GM12878 (cell line): Measurements from ENCODE around the gene NAA20. TPM values are rescaled to one million over a fixed set of nuclear protein-coding genes. Genes with fewer than 3 reads are reported as not detected.

ENCODE experiments used
- ATAC-seq: fragments of 200-7000 bp; cut with Tn5 transposase; 3 replicates; pipeline ENCODE4 v1.9.1; 2020; ENCODE audit warnings: mild to moderate bottlenecking, moderate library complexity
- BruUV-seq: library from RNA; stranded (reverse); fragments of 400-500 nt; replicated peaks from 2 replicates; lab custom pipeline; 2021; lab: Mats Ljungman, UMichigan
- CTCF ChIA-PET: fragments of 300-600 bp; sonication (Branson Sonifier 250); formaldehyde crosslinking; extraction: SDS; loops from one replicate; lab custom pipeline; 2021; ENCODE audit warnings: inconsistent platforms; lab: Yijun Ruan, JAX
- POLR2A ChIA-PET: fragments of 350-600 bp; formaldehyde crosslinking; extraction: SDS; loops from one replicate; lab custom pipeline; 2021; ENCODE audit warnings: inconsistent platforms; lab: Charles Lee
- RAD21 ChIA-PET: fragments of 300-600 bp; sonication (Branson Sonifier 250); formaldehyde crosslinking; loops from one replicate; lab custom pipeline; 2023; ENCODE audit warnings: antibody characterized with exemption; ENCODE audit not compliant: unreplicated experiment; lab: Charles Lee
- SMC1A ChIA-PET: fragments of 300-600 bp; sonication (Branson Sonifier 250); formaldehyde crosslinking; loops from one replicate; lab custom pipeline; 2023; ENCODE audit not compliant: unreplicated experiment, uncharacterized antibody; lab: Charles Lee
- DNase-seq: peaks from one replicate; pipeline ENCODE4 v3.0.0-alpha.2; 2011; ENCODE audit warnings: low read depth, low spot score
- FAIRE-seq: peaks from 3 replicates; lab custom pipeline; 2011; peaks lifted over from hg19 to GRCh38; lab: Jason Lieb, UNC
- H2AFZ ChIP-seq: 2 replicates; pipeline ENCODE4 v1.6.0; 2011; ENCODE audit warnings: low read depth, low read length, control low read depth; ENCODE audit not compliant: control insufficient read depth
- H3K27ac ChIP-seq: 2 replicates; pipeline ENCODE4 v1.5.1; 2011; ENCODE audit warnings: control low read depth; ENCODE audit not compliant: control insufficient read depth, insufficient read depth
- H3K27me3 ChIP-seq, 2 experiments: replicated peaks in 1 of 2; 2 replicates each; pipeline versions ENCODE4 v1.6.0 to v1.6.1; 2011; ENCODE audit warnings: low read length in 1 of 2; ENCODE audit not compliant: control insufficient read depth in 2 of 2, insufficient read depth in 2 of 2
- H3K36me3 ChIP-seq, 2 experiments: 2 replicates each; pipeline ENCODE4 v1.5.1; 2011; ENCODE audit warnings: low read length in 1 of 2; ENCODE audit not compliant: control insufficient read depth in 2 of 2, insufficient read depth in 2 of 2
- H3K4me1 ChIP-seq: 2 replicates; pipeline ENCODE4 v1.6.1; 2011; ENCODE audit warnings: mild to moderate bottlenecking, low read length, moderate library complexity, mixed read lengths; ENCODE audit not compliant: control insufficient read depth, insufficient read depth
- H3K4me2 ChIP-seq: 2 replicates; pipeline ENCODE4 v1.6.0; 2011; ENCODE audit warnings: control low read depth; ENCODE audit not compliant: control insufficient read depth, insufficient read depth
- H3K4me3 ChIP-seq: fragments of 200-600 bp; sonication (generic); 2 replicates; pipeline ENCODE4 v1.5.1; 2016
- H3K79me2 ChIP-seq: 2 replicates; pipeline ENCODE4 v1.6.0; 2011; ENCODE audit warnings: low read length; ENCODE audit not compliant: control insufficient read depth, insufficient read depth
- H3K9ac ChIP-seq: 2 replicates; pipeline ENCODE4 v1.8.0; 2011; ENCODE audit warnings: low read length, control low read depth, mixed read lengths; ENCODE audit not compliant: control insufficient read depth, insufficient read depth
- H3K9me3 ChIP-seq: replicated peaks from 3 replicates; pipeline ENCODE4 v1.5.1; 2011; ENCODE audit warnings: mild to moderate bottlenecking, low read length; ENCODE audit not compliant: control insufficient read depth, insufficient read depth
- H4K20me1 ChIP-seq: 2 replicates; pipeline ENCODE4 v1.6.0; 2011; ENCODE audit not compliant: control insufficient read depth, insufficient read depth
- BHLHE40 ChIP-seq, 2 experiments: fragments of 450-650 bp in 1 of 2; IDR thresholded peaks; 2 replicates each; pipeline ENCODE4 v1.6.1; 2011 to 2017; ENCODE audit warnings: low read depth in 2 of 2, borderline replicate concordance in 1 of 2, improper control_type of control experiment in 1 of 2, low read length in 1 of 2, mild to moderate bottlenecking in 1 of 2
- IRF5 ChIP-seq: fragments of 450-650 bp; IDR thresholded peaks from 2 replicates; pipeline ENCODE4 v1.6.1; 2017; ENCODE audit warnings: borderline replicate concordance
- MTA2 ChIP-seq: fragments of 450-650 bp; IDR thresholded peaks from 2 replicates; pipeline ENCODE4 v1.6.1; 2016; ENCODE audit warnings: low read depth, mild to moderate bottlenecking, moderate library complexity
- NFIC ChIP-seq: IDR thresholded peaks from 2 replicates; pipeline ENCODE4 v1.6.1; 2012; ENCODE audit warnings: low read depth, mild to moderate bottlenecking, inconsistent platforms, low read length, moderate library complexity
- RAD51 ChIP-seq: fragments of 450-650 bp; IDR thresholded peaks from 2 replicates; pipeline ENCODE4 v1.6.1; 2016; ENCODE audit warnings: moderate library complexity, mild to moderate bottlenecking, inconsistent platforms
- RB1 ChIP-seq: fragments of 450-650 bp; formaldehyde crosslinking; IDR thresholded peaks from 2 replicates; pipeline ENCODE4 v1.6.1; 2017; ENCODE audit warnings: mild to moderate bottlenecking, borderline replicate concordance
- RUNX3 ChIP-seq: IDR thresholded peaks from 2 replicates; pipeline ENCODE4 v1.6.1; 2012; ENCODE audit warnings: low read length, inconsistent platforms
- WGBS: methylation state at CpG from one replicate; pipeline ENCODE4 v1.1.6; 2016; ENCODE audit warnings: low lambda C conversion rate; ENCODE audit not compliant: insufficient replicate concordance, insufficient coverage; ENCODE audit errors: missing lambda C conversion rate; 5-methylcytosine and 5-hydroxymethylcytosine counted together
- in situ Hi-C: fragments of 300-500 bp; cut with MboI; formaldehyde crosslinking; loops from 9 replicates; pipeline ENCODE4 v1.14.3; 2018; ENCODE audit warnings: mixed read lengths
- intact Hi-C: fragments of 100-400 bp; cut with micrococcal nuclease; formaldehyde crosslinking; loops from one replicate; pipeline ENCODE4 v1.14.2; 2022; ENCODE audit not compliant: unreplicated experiment
- polyA plus RNA-seq, 11 experiments: library from polyadenylated mRNA; depleted of rRNA in 4 of 11; unstranded in 6 of 11; stranded (reverse) in 5 of 11; fragments of >200 nt; fragmentation: Nextera tagmentation in 4 of 11; fragmentation: Illumina TruSeq in 1 of 11; extraction: Ambion mirVana in 4 of 11; extraction: Trizol in 1 of 11; gene quantifications; 1 replicate in 1 of 11; 2 replicates in 10 of 11; pipeline versions ENCODE4 v1.2.1 to v1.2.3, GENCODE V29; 2011 to 2016; ENCODE audit warnings: inconsistent platforms in 2 of 11, missing spikeins in 2 of 11, low read depth in 1 of 11
- total RNA-seq, 4 experiments: library from RNA; depleted of rRNA in 3 of 4; stranded (reverse); fragments of >200 nt in 3 of 4; fragmentation: Illumina TruSeq in 1 of 4; extraction: Trizol in 1 of 4; gene quantifications; 2 replicates each; pipeline versions ENCODE4 v1.2.1 to v1.2.3, GENCODE V29; 2013 to 2021

Gene NAA20
- total and polyA plus RNA-seq, 10 of the 15 experiments (the other 5 are each of a cell fraction or from before 2014, with no cell fraction given): 48.3 to 366 (median 89.1) TPM

- SMC1A ChIA-PET: interaction anchor here (0.8 to 1.3 kb wide), 6 partner anchors 8 to 52 kb away, joined by 3 to 5 read pairs (median 4); no protein-coding TSS in a partner anchor
- no peaks in the 10 kb centered on the region for H3K36me3 ChIP-seq
Observed at GRCh38 chr20:19968466-19969073, 48.6 kb upstream of the NAA20 start.

More at GRCh38 chr20:19968466-19969073, 48.6 kb upstream of the NAA20 start:
- no TSS peak for BruUV-seq
- H3K4me2 ChIP-seq: no peak overlapping the region
- no peak overlapping the region for H3K4me3 ChIP-seq
- intact Hi-C loops (no loop called here), in situ Hi-C loops (no loop called here)
- no peak overlapping the region for H2AFZ ChIP-seq
- H3K9me3 ChIP-seq: no peaks in the 10 kb centered on the region
- H3K27ac ChIP-seq: no peak overlapping the region
- H4K20me1 ChIP-seq: no peaks in the 10 kb centered on the region
- peak; percentile 74 for ATAC-seq
- no peak overlapping the region for H3K9ac ChIP-seq
- FAIRE-seq: no peak
- CTCF ChIA-PET: interaction anchor here (0.7 to 1.2 kb wide), 4 partner anchors 9 to 48 kb away, joined by 3 to 4 read pairs (median 3); partner anchors contain the start of gene NAA20
- DNase-seq: no peak
- no peaks in the 10 kb centered on the region for H3K4me1 ChIP-seq
- POLR2A ChIA-PET: interaction anchor here (0.9 to 1.0 kb wide), 2 partner anchors 9 to 16 kb away, joined by 3 read pairs; no protein-coding TSS in a partner anchor
- no peaks in the 10 kb centered on the region for H3K79me2 ChIP-seq
- TF ChIP-seq RUNX3: peak; percentile 54; the same call in 1 of the 2 replicates
- no peak for TF ChIP-seq RB1
- TF ChIP-seq MTA2: peak; percentile 49; the same call in 1 of the 2 replicates
- peak in 1 of 2 experiments; percentile 39; a peak in 1 of 4 replicates for TF ChIP-seq BHLHE40 (IDR thresholded peaks at IDR 0.05; ENCODE audit: borderline replicate concordance in 1 of 2, low read depth in 2 of 2, low read length in 1 of 2)
- peak; percentile 55; the same call in 1 of the 2 replicates for TF ChIP-seq RAD51
- no peak for TF ChIP-seq IRF5
- TF ChIP-seq NFIC: 0 out of 2 replicates have a peak, but pooled peaks have one; percentile 22
- H3K27me3 ChIP-seq: no peaks in the 10 kb centered on the region
- whole genome bisulfite sequencing: 0% methylated on average over 4 of the region's 4 CpGs
- RAD21 ChIA-PET: interaction anchor here (1.1 to 1.4 kb wide), 2 partner anchors 49 to 64 kb away, joined by 3 read pairs; no protein-coding TSS in a partner anchor
